Fibroblast of lung (primary cell): ENCODE data around the gene GRAMD4. TPM values are rescaled to one million over a fixed set of nuclear protein-coding genes. Genes with fewer than 3 reads are reported as not detected.

Experiments
- DNase-seq, 2 donors: peaks; one replicate each; pipeline versions ENCODE4 v3.0.0 to v3.0.0-alpha.2; 2010; ENCODE audit warnings: low read depth in 2 of 2
- H2AFZ ChIP-seq: 2 replicates; pipeline ENCODE4 v1.5.1; 2012; ENCODE audit warnings: low read length, control low read depth, inconsistent platforms
- H3K27ac ChIP-seq: 2 replicates; pipeline ENCODE4 v1.5.1; 2011; ENCODE audit warnings: low read length, control low read depth; ENCODE audit not compliant: insufficient read depth
- H3K27me3 ChIP-seq: 2 replicates; pipeline ENCODE4 v1.5.1; 2011; ENCODE audit warnings: mild to moderate bottlenecking, low read length; ENCODE audit not compliant: control insufficient read depth, insufficient read depth
- H3K36me3 ChIP-seq: 2 replicates; pipeline ENCODE4 v1.5.1; 2011; ENCODE audit warnings: low read length; ENCODE audit not compliant: control insufficient read depth, insufficient read depth
- H3K4me1 ChIP-seq: 2 replicates; pipeline ENCODE4 v1.5.1; 2011; ENCODE audit warnings: low read length; ENCODE audit not compliant: control insufficient read depth, insufficient read depth; ENCODE audit errors: extremely low read depth
- H3K4me2 ChIP-seq: 2 replicates; pipeline ENCODE4 v1.5.1; 2011; ENCODE audit warnings: low read length, control low read depth; ENCODE audit not compliant: insufficient read depth; ENCODE audit errors: extremely low read depth
- H3K4me3 ChIP-seq, 4 experiments: fragments of 200-600 bp in 1 of 4; sonication (generic) in 1 of 4; replicated peaks in 1 of 4; 2 replicates each; pipeline ENCODE4 v1.5.1; 2011 to 2016; ENCODE audit warnings: low read length in 4 of 4, low read depth in 3 of 4, mild to moderate bottlenecking in 3 of 4, control low read depth in 2 of 4, inconsistent platforms in 1 of 4, mixed read lengths in 1 of 4; ENCODE audit not compliant: insufficient read depth in 1 of 4; ENCODE audit errors: control extremely low read depth in 1 of 4
- H3K79me2 ChIP-seq: 2 replicates; pipeline ENCODE4 v1.5.1; 2012; ENCODE audit warnings: mild to moderate bottlenecking, low read length, inconsistent platforms; ENCODE audit not compliant: control insufficient read depth, insufficient read depth
- H3K9ac ChIP-seq: 2 replicates; pipeline ENCODE4 v1.5.1; 2011; ENCODE audit warnings: mild to moderate bottlenecking, low read length, control low read depth; ENCODE audit not compliant: insufficient read depth
- H3K9me3 ChIP-seq: 2 replicates; pipeline ENCODE4 v1.5.1; 2012; ENCODE audit warnings: low read depth, low read length; ENCODE audit not compliant: control insufficient read depth, insufficient read depth
- H4K20me1 ChIP-seq: 2 replicates; pipeline ENCODE4 v1.5.1; 2011; ENCODE audit warnings: low read length; ENCODE audit not compliant: control insufficient read depth, insufficient read depth; ENCODE audit errors: extremely low read depth
- EZH2 ChIP-seq: IDR thresholded peaks from 2 replicates; pipeline ENCODE4 v1.5.1; 2012; ENCODE audit warnings: low read length, control low read depth, mild to moderate bottlenecking; ENCODE audit errors: missing control alignments
- polyA plus RNA-seq, 2 donors: library from polyadenylated mRNA; depleted of rRNA in 1 of 2; stranded (reverse) in 1 of 2; unstranded in 1 of 2; fragments of >200 nt; gene quantifications; 2 replicates each; pipeline ENCODE4 v1.2.1, GENCODE V29; 2011 to 2012; ENCODE audit warnings: missing spikeins in 1 of 2
- total RNA-seq: library from RNA; depleted of rRNA; stranded (reverse); fragments of >200 nt; gene quantifications from 2 replicates; pipeline ENCODE4 v1.2.1, GENCODE V29; 2014
- TF ChIP-seq, protein P1 (sequence below), 2 donors: IDR thresholded peaks in 1 of 2; conservative IDR thresholded peaks in 1 of 2; 1 replicate in 1 of 2; 2 replicates in 1 of 2; pipeline ENCODE4 v1.5.1; 2011 to 2012; ENCODE audit warnings: low read length in 2 of 2, control low read depth in 1 of 2, inconsistent platforms in 1 of 2, low read depth in 1 of 2, mild to moderate bottlenecking in 1 of 2

The GRAMD4 gene
- total and polyA plus RNA-seq, 2 donors (not counting 1 experiment from before 2014, with no cell fraction given), result 7.5 to 37.3 TPM

DNA sequence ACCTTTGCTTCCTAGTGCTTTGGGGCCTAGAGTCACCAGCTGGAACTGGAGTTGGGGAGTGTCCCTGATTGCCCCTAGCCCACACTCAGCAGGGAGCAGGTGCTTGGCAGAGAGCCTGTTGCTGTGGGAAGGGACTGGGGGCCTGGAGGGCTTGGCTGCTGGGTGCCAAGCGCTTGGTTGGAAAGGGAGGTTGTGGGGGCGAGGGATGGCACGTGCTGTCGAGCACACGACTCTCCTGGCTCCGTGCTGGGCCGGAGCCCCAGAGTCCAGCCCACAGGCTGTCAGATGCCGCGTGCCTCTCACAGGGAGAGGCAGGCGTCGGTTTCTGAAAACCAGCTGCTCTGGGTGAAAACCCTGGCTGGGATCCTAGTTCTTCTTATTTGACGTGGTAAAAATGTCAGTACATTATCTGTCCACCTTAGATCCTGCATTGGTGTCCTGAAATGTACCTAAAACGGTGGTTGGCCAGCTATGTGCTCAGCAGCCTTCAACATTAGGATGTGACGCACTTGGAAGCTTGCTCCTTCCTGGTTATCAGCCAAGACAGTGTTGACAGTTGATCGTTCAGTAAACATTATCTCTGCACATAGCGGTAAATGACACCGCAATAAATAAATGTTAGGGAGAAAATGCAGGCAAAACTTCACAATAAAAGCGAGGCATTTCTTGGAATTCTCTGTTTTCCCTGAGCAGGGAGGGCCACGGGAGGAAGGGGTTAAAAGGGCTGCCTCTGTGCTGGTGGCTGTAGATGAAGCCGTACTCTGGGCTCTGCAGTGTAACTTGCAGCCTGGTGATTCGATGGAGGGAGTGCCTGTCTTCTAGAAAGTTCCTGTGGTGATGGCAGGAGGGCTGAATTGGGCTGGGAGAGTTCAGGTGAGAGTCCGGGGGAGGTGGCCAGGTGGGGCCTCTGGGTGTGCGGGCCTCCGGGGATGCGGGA is 29.2 kb downstream of the GRAMD4 start:
- peak overlapping the region; percentile 37 for H3K4me2 ChIP-seq
- H3K9me3 ChIP-seq, result no peaks in the 10 kb centered on the region
- peak overlapping the region; percentile 44 for H3K27ac ChIP-seq
- peaks cover 5% of the 10 kb centered on the region for H3K4me1 ChIP-seq
- TF ChIP-seq, protein P1, sequence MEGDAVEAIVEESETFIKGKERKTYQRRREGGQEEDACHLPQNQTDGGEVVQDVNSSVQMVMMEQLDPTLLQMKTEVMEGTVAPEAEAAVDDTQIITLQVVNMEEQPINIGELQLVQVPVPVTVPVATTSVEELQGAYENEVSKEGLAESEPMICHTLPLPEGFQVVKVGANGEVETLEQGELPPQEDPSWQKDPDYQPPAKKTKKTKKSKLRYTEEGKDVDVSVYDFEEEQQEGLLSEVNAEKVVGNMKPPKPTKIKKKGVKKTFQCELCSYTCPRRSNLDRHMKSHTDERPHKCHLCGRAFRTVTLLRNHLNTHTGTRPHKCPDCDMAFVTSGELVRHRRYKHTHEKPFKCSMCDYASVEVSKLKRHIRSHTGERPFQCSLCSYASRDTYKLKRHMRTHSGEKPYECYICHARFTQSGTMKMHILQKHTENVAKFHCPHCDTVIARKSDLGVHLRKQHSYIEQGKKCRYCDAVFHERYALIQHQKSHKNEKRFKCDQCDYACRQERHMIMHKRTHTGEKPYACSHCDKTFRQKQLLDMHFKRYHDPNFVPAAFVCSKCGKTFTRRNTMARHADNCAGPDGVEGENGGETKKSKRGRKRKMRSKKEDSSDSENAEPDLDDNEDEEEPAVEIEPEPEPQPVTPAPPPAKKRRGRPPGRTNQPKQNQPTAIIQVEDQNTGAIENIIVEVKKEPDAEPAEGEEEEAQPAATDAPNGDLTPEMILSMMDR (conservative IDR thresholded peaks at IDR 0.05 in 1 of 2, IDR thresholded peaks at IDR 0.05 in 1 of 2; ENCODE audit: low read depth in 1 of 2, low read length in 2 of 2), result no peak
- no peak for TF ChIP-seq EZH2
- no peaks in the 10 kb centered on the region for H4K20me1 ChIP-seq
- H3K36me3 ChIP-seq, result no peaks in the 10 kb centered on the region
- peak in 1 of 2 donors; percentile 95 for DNase-seq
- H3K4me3 ChIP-seq, result peak overlapping the region in 1 of 4 experiments; percentile 16
- H2AFZ ChIP-seq, result no peak overlapping the region
- no peaks in the 10 kb centered on the region for H3K27me3 ChIP-seq
- no peaks in the 10 kb centered on the region for H3K79me2 ChIP-seq
- H3K9ac ChIP-seq, result peak overlapping the region; percentile 28

DNA sequence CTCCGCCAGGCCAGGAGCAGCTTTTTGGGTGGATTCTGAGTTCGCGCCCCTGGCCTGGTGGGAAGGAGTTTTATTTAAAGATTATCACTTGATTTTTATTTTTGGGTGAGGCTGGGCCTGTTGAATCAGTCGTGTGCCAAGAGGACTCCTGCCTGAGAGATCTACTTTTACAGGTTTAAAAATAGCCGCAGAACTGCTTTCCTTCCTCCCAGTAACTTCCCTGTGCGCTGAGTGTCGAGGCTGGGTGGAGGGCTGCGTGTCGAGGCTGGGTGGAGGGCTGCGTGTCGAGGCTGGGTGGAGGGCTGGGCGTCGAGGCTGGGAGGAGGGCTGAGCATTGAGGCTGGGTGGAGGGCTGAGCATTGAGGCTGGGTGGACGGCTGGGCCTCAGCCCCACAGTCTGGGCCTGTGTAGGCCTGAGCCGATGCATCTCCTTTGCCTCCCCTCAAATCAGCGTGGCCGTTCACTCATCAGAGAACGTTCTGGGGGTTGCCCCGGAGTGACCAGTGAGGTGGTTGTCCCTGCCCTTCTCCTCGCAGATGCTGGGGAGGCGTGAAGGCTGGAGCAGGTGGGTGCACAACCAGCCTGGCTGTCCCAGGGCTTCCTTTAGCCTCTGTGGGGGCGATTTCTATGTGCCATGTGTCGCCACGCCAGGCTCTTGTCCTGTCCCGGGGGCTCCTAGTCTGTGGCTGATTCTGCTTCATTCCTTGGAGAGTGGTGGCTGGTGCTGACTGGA is 30.1 kb downstream of the GRAMD4 start:
- H3K27me3 ChIP-seq, result no peaks in the 10 kb centered on the region
- H3K9me3 ChIP-seq, result no peaks in the 10 kb centered on the region
- TF ChIP-seq, protein P1 (conservative IDR thresholded peaks at IDR 0.05 in 1 of 2, IDR thresholded peaks at IDR 0.05 in 1 of 2; ENCODE audit: low read depth in 1 of 2, low read length in 2 of 2), result no peak
- TF ChIP-seq EZH2, result no peak
- peak overlapping the region; percentile 28 for H3K9ac ChIP-seq
- no peaks in the 10 kb centered on the region for H4K20me1 ChIP-seq
- H3K4me3 ChIP-seq, result no peak overlapping the region
- H3K4me2 ChIP-seq, result no peak overlapping the region
- DNase-seq, result no peak
- no peaks in the 10 kb centered on the region for H3K36me3 ChIP-seq
- peaks cover 5% of the 10 kb centered on the region for H3K4me1 ChIP-seq
- no peak overlapping the region for H2AFZ ChIP-seq
- peak overlapping the region; percentile 44 for H3K27ac ChIP-seq
- no peaks in the 10 kb centered on the region for H3K79me2 ChIP-seq

DNA sequence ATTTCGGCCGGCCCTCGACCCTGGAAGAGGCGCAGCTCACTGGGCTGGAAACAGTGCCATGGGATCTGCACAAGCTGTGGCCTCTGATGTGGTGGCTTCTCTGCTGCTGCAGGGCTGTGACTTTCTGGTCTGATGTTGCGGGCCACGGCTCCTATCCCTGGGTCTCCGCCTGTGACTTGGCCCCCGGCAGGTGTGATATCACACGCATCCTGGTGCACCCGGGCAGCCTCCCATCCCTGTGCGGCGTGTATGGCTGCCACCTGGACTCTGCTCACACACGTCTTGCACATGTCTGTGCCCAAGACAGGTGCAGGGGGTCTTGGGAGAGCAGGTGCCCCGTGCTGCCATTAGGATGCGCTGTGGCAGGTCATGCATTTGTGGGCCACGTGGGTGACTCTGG is 31.1 kb downstream of the GRAMD4 start:
- H3K27ac ChIP-seq, result no peak overlapping the region
- no peak overlapping the region for H3K4me3 ChIP-seq
- TF ChIP-seq EZH2, result no peak
- TF ChIP-seq, protein P1 (conservative IDR thresholded peaks at IDR 0.05 in 1 of 2, IDR thresholded peaks at IDR 0.05 in 1 of 2; ENCODE audit: low read depth in 1 of 2, low read length in 2 of 2), result no peak
- no peaks in the 10 kb centered on the region for H3K27me3 ChIP-seq
- no peaks in the 10 kb centered on the region for H3K36me3 ChIP-seq
- H3K79me2 ChIP-seq, result no peaks in the 10 kb centered on the region
- no peaks in the 10 kb centered on the region for H3K9me3 ChIP-seq
- no peak overlapping the region for H3K4me2 ChIP-seq
- no peak for DNase-seq
- no peak overlapping the region for H3K9ac ChIP-seq
- H3K4me1 ChIP-seq, result peaks cover 5% of the 10 kb centered on the region
- no peak overlapping the region for H2AFZ ChIP-seq
- no peaks in the 10 kb centered on the region for H4K20me1 ChIP-seq
